HG03103 (cell line): ENCODE data around the gene RAMP1.

Experiments used
- ATAC-seq: cut with Tn5 transposase; IDR thresholded peaks from one replicate; pipeline ENCODE4 v1.9.1; 2021; ENCODE audit warnings: low read depth; ENCODE audit not compliant: unreplicated experiment

RAMP1 gene

GRCh38 chr2:237894396-237894979, 35.1 kb downstream of the RAMP1 start:
- no peak for ATAC-seq

- no peak for ATAC-seq
These were observed 35.6 kb downstream of the RAMP1 start for GRCh38 chr2:237894986-237895543.

- no peak for ATAC-seq
These were observed 36.4 kb downstream of the RAMP1 start for GRCh38 chr2:237895544-237896506.

GRCh38 chr2:237896507-237896892, 37.1 kb downstream of the RAMP1 start:
- ATAC-seq: no peak

GRCh38 chr2:237896956-237897355, 37.5 kb downstream of the RAMP1 start:
- no peak for ATAC-seq

GRCh38 chr2:237898057-237898414, 38.6 kb downstream of the RAMP1 start:
- no peak for ATAC-seq

- no peak for ATAC-seq
These were observed 41.7 kb downstream of the RAMP1 start for GRCh38 chr2:237900891-237901831.

GRCh38 chr2:237901932-237902850, 42.8 kb downstream of the RAMP1 start:
- ATAC-seq: no peak

- no peak for ATAC-seq
These were observed 45.6 kb downstream of the RAMP1 start for GRCh38 chr2:237904831-237905599.

GRCh38 chr2:237907144-237907543, 47.7 kb downstream of the RAMP1 start:
- no peak for ATAC-seq

- ATAC-seq: no peak
These were observed 49.8 kb downstream of the RAMP1 start for GRCh38 chr2:237909075-237909695.

- ATAC-seq: no peak
These were observed 50.5 kb downstream of the RAMP1 start for GRCh38 chr2:237909801-237910475.

GRCh38 chr2:237910576-237911362, 51.3 kb downstream of the RAMP1 start:
- ATAC-seq: no peak

- ATAC-seq: no peak
These were observed 52.1 kb downstream of the RAMP1 start for GRCh38 chr2:237911363-237912017.

- ATAC-seq: no peak
These were observed 53.1 kb downstream of the RAMP1 start for GRCh38 chr2:237912271-237913192.
